Measurements from ENCODE around the gene BCAS3. TPM values are rescaled to one million over a fixed set of nuclear protein-coding genes. Genes with fewer than 3 reads are reported as not detected.

The BCAS3 gene
- total RNA-seq, 1 donor = 23.7 TPM

- no peak overlapping the region for H3K4me3 ChIP-seq (ENCODE audit: low read depth, low read length)
- no peak for DNase-seq (ENCODE audit: low read depth)
- no peak for TF ChIP-seq CTCF (IDR thresholded peaks at IDR 0.05; ENCODE audit: insufficient read depth, low read depth, low read length)
Observed at GRCh38 chr17:61053469-61053868, 375.8 kb downstream of the BCAS3 start.

- TF ChIP-seq CTCF (IDR thresholded peaks at IDR 0.05; ENCODE audit: insufficient read depth, low read depth, low read length) = no peak
- no peak overlapping the region for H3K4me3 ChIP-seq (ENCODE audit: low read depth, low read length)
- no peak for DNase-seq (ENCODE audit: low read depth)
Observed at GRCh38 chr17:61054436-61054835, 376.8 kb downstream of the BCAS3 start.

GRCh38 chr17:61057257-61057656, 379.6 kb downstream of the BCAS3 start:
- no peak for TF ChIP-seq CTCF (IDR thresholded peaks at IDR 0.05; ENCODE audit: insufficient read depth, low read depth, low read length)
- no peak overlapping the region for H3K4me3 ChIP-seq (ENCODE audit: low read depth, low read length)
- DNase-seq (ENCODE audit: low read depth) = no peak

GRCh38 chr17:61058066-61058465, 380.4 kb downstream of the BCAS3 start:
- TF ChIP-seq CTCF (IDR thresholded peaks at IDR 0.05; ENCODE audit: insufficient read depth, low read depth, low read length) = no peak
- no peak for DNase-seq (ENCODE audit: low read depth)
- no peak overlapping the region for H3K4me3 ChIP-seq (ENCODE audit: low read depth, low read length)

- no peak overlapping the region for H3K4me3 ChIP-seq (ENCODE audit: low read depth, low read length)
- DNase-seq (ENCODE audit: low read depth) = no peak
- no peak for TF ChIP-seq CTCF (IDR thresholded peaks at IDR 0.05; ENCODE audit: insufficient read depth, low read depth, low read length)
Observed at GRCh38 chr17:61063528-61063927, 385.9 kb downstream of the BCAS3 start.

- DNase-seq (ENCODE audit: low read depth) = peak; percentile 21
- H3K4me3 ChIP-seq (ENCODE audit: low read depth, low read length) = no peak overlapping the region
- TF ChIP-seq CTCF (IDR thresholded peaks at IDR 0.05; ENCODE audit: insufficient read depth, low read depth, low read length) = no peak
Observed at GRCh38 chr17:61064087-61064951, 386.7 kb downstream of the BCAS3 start.
